H1 (cell line): Measurements from ENCODE around the gene RAB3GAP2. TPM values are rescaled to one million over a fixed set of nuclear protein-coding genes. Genes with fewer than 3 reads are reported as not detected.
"Not testable (repeated sequence)": the region's sequence is repeated elsewhere in the genome, so short reads cannot be mapped to it uniquely, and the experiment has no call there.

Source experiments
- CTCF ChIA-PET: fragments of 300-600 bp; sonication (Branson Sonifier 250); formaldehyde crosslinking; loops from one replicate; lab custom pipeline; 2021; ENCODE audit not compliant: partially characterized antibody; lab: Charles Lee
- POLR2A ChIA-PET: fragments of 300-600 bp; sonication (Branson Sonifier 250); formaldehyde crosslinking; loops from one replicate; lab custom pipeline; 2021; ENCODE audit warnings: inconsistent platforms; ENCODE audit not compliant: partially characterized antibody; lab: Charles Lee
- DNase-seq, 2 experiments: peaks; one replicate each; pipeline versions ENCODE4 v3.0.0 to v3.0.0-alpha.2; 2010 to 2022; ENCODE audit warnings: low spot score in 2 of 2, low read depth in 1 of 2, mixed read lengths in 1 of 2
- FAIRE-seq: peaks from 2 replicates; lab custom pipeline; 2011; peaks lifted over from hg19 to GRCh38; lab: Jason Lieb, UNC
- H2AFZ ChIP-seq: 2 replicates; pipeline ENCODE4 v1.8.1; 2012; ENCODE audit warnings: low read length, inconsistent platforms
- H2AK5ac ChIP-seq: 2 replicates; pipeline ENCODE4 v1.6.1; 2013; ENCODE audit warnings: low read depth, low read length
- H2BK120ac ChIP-seq: replicated peaks from 2 replicates; pipeline ENCODE3; 2013; ENCODE audit warnings: low read depth, low read length, inconsistent platforms
- H2BK12ac ChIP-seq: 2 replicates; pipeline ENCODE4 v1.6.1; 2013; ENCODE audit warnings: low read depth, low read length
- H2BK15ac ChIP-seq: 2 replicates; pipeline ENCODE4 v1.6.1; 2013; ENCODE audit warnings: low read length
- H2BK20ac ChIP-seq: 2 replicates; pipeline ENCODE4 v1.6.1; 2013; ENCODE audit warnings: low read length
- H2BK5ac ChIP-seq: 2 replicates; pipeline ENCODE4 v1.6.1; 2013; ENCODE audit warnings: low read depth, low read length
- H3K14ac ChIP-seq: 2 replicates; pipeline ENCODE4 v1.6.1; 2013; ENCODE audit warnings: inconsistent platforms; ENCODE audit not compliant: insufficient read length
- H3K18ac ChIP-seq: 2 replicates; pipeline ENCODE4 v1.6.1; 2013; ENCODE audit warnings: low read length; ENCODE audit errors: extremely low read depth
- H3K23ac ChIP-seq: 2 replicates; pipeline ENCODE4 v1.6.1; 2013; ENCODE audit warnings: inconsistent platforms; ENCODE audit not compliant: insufficient read length
- H3K23me2 ChIP-seq: 2 replicates; pipeline ENCODE4 v1.6.1; 2013; ENCODE audit warnings: low read depth, low read length
- H3K27ac ChIP-seq: 2 replicates; pipeline ENCODE4 v1.6.1; 2011; ENCODE audit warnings: low read depth, low read length, inconsistent platforms
- H3K27me3 ChIP-seq, 4 experiments: replicated peaks in 1 of 4; 1 replicate in 1 of 4; 2 replicates in 3 of 4; pipeline versions ENCODE4 v1.6.1 to v1.8.1; 2011 to 2013; ENCODE audit warnings: low read length in 3 of 4, mild to moderate bottlenecking in 3 of 4, inconsistent platforms in 2 of 4, mixed read lengths in 2 of 4, moderate library complexity in 1 of 4; ENCODE audit not compliant: control insufficient read depth in 3 of 4, insufficient read depth in 3 of 4; ENCODE audit errors: extremely low read depth in 1 of 4
- H3K36me3 ChIP-seq, 4 experiments: 2 replicates each; pipeline versions ENCODE4 v1.6.1 to v1.8.1; 2011 to 2013; ENCODE audit warnings: mild to moderate bottlenecking in 4 of 4, low read length in 3 of 4, moderate library complexity in 2 of 4, control low read depth in 1 of 4, inconsistent platforms in 1 of 4; ENCODE audit not compliant: insufficient read depth in 4 of 4, control insufficient read depth in 2 of 4
- H3K4ac ChIP-seq: replicated peaks from 2 replicates; pipeline ENCODE3; 2013; ENCODE audit warnings: low read length, low read depth, mixed read lengths, inconsistent platforms; ENCODE audit not compliant: insufficient read length
- H3K4me1 ChIP-seq, 4 experiments: replicated peaks in 1 of 4; 1 replicate in 1 of 4; 2 replicates in 3 of 4; pipeline versions ENCODE4 v1.6.1 to v1.8.1; 2011 to 2013; ENCODE audit warnings: low read length in 3 of 4, inconsistent platforms in 2 of 4, mixed read lengths in 1 of 4; ENCODE audit not compliant: insufficient read depth in 4 of 4, control insufficient read depth in 3 of 4
- H3K4me2 ChIP-seq, 2 experiments: 2 replicates each; pipeline versions ENCODE4 v1.6.1 to v1.8.1; 2011 to 2013; ENCODE audit warnings: low read depth in 2 of 2, low read length in 2 of 2, control low read depth in 1 of 2, inconsistent platforms in 1 of 2, mild to moderate bottlenecking in 1 of 2; ENCODE audit not compliant: insufficient read depth in 1 of 2
- H3K4me3 ChIP-seq, 4 experiments: fragments of 200-600, 300-600 bp in 1 of 4; sonication (generic), shearing (Covaris generic), sonication (Bioruptor Twin) in 1 of 4; 2 replicates each; pipeline versions ENCODE4 v1.5.1 to v1.8.1; 2011 to 2016; ENCODE audit warnings: low read length in 4 of 4, low read depth in 3 of 4, control low read depth in 2 of 4, inconsistent platforms in 2 of 4, mild to moderate bottlenecking in 2 of 4, mixed read lengths in 1 of 4, moderate library complexity in 1 of 4; ENCODE audit not compliant: insufficient read depth in 2 of 4; ENCODE audit errors: extremely low read depth in 1 of 4
- H3K56ac ChIP-seq: replicated peaks from 2 replicates; pipeline ENCODE3; 2013; ENCODE audit warnings: low read depth, mild to moderate bottlenecking, mixed read lengths, low read length, inconsistent platforms; ENCODE audit not compliant: insufficient read length
- H3K79me1 ChIP-seq: 2 replicates; pipeline ENCODE4 v1.6.1; 2013; ENCODE audit warnings: low read depth, low read length, control low read depth
- H3K79me2 ChIP-seq, 2 experiments: 2 replicates each; pipeline versions ENCODE4 v1.6.1 to v1.8.1; 2012 to 2013; ENCODE audit warnings: low read length in 2 of 2, mild to moderate bottlenecking in 2 of 2, inconsistent platforms in 1 of 2; ENCODE audit not compliant: insufficient read depth in 2 of 2, control insufficient read depth in 1 of 2
- H3K9ac ChIP-seq, 4 experiments: replicated peaks in 1 of 4; 1 replicate in 1 of 4; 2 replicates in 3 of 4; pipeline versions ENCODE4 v1.6.1 to v1.8.1; 2011 to 2013; ENCODE audit warnings: low read depth in 3 of 4, low read length in 3 of 4, control low read depth in 2 of 4, mild to moderate bottlenecking in 2 of 4, moderate library complexity in 2 of 4, inconsistent platforms in 1 of 4; ENCODE audit errors: extremely low read depth in 1 of 4
- H3K9me3 ChIP-seq, 2 experiments: 2 replicates each; pipeline versions ENCODE4 v1.6.1 to v1.8.1; 2012 to 2013; ENCODE audit warnings: mild to moderate bottlenecking in 2 of 2, moderate library complexity in 2 of 2, control low read depth in 1 of 2, inconsistent platforms in 1 of 2, low read depth in 1 of 2, low read length in 1 of 2, mixed read lengths in 1 of 2; ENCODE audit not compliant: insufficient read depth in 2 of 2
- H4K20me1 ChIP-seq, 2 experiments: replicated peaks in 1 of 2; 2 replicates each; pipeline versions ENCODE3 to v1.8.1; 2011 to 2013; ENCODE audit warnings: inconsistent platforms in 2 of 2, low read length in 2 of 2, mild to moderate bottlenecking in 1 of 2; ENCODE audit not compliant: insufficient read depth in 2 of 2, control insufficient read depth in 1 of 2
- H4K5ac ChIP-seq: 2 replicates; pipeline ENCODE4 v1.6.1; 2013; ENCODE audit warnings: low read length, low read depth, mixed read lengths, inconsistent platforms; ENCODE audit not compliant: insufficient read length
- H4K8ac ChIP-seq: 2 replicates; pipeline ENCODE4 v1.8.0; 2013; ENCODE audit warnings: mild to moderate bottlenecking, moderate library complexity, low read length, inconsistent platforms; ENCODE audit not compliant: insufficient read depth; ENCODE audit errors: extremely low read depth
- H4K91ac ChIP-seq: replicated peaks from 2 replicates; pipeline ENCODE3; 2013; ENCODE audit warnings: low read length, mixed read lengths, inconsistent platforms; ENCODE audit not compliant: insufficient read length
- WGBS, 2 experiments: shearing (Covaris generic) in 1 of 2; methylation state at CpG; one replicate each; pipeline versions ENCODE4 v1.1.6 to v1.1.7; 2013 to 2015; ENCODE audit warnings: low lambda C conversion rate in 2 of 2, mixed read lengths in 2 of 2, inconsistent platforms in 1 of 2, low coverage in 1 of 2, missing lambda C conversion rate in 1 of 2; ENCODE audit not compliant: insufficient replicate concordance in 2 of 2, insufficient coverage in 1 of 2, insufficient read length in 1 of 2; ENCODE audit errors: extremely low coverage in 1 of 2, missing lambda C conversion rate in 1 of 2; 5-methylcytosine and 5-hydroxymethylcytosine counted together
- polyA plus RNA-seq, 7 experiments: library from polyadenylated mRNA; depleted of rRNA in 3 of 7; stranded (reverse) in 5 of 7; unstranded in 2 of 7; fragments of >200 nt in 5 of 7; fragments of 200-250 nt in 2 of 7; gene quantifications; 1 replicate in 5 of 7; 2 replicates in 1 of 7; 4 replicates in 1 of 7; pipeline versions ENCODE4 v1.2.1 to v1.2.3, GENCODE V29; 2011 to 2013; ENCODE audit warnings: missing spikeins in 2 of 7, mixed read lengths in 2 of 7
- total RNA-seq: library from RNA; stranded (reverse); fragmentation: NEBNext Ultra II Directional; extraction: Animal tissue kit (Norgen Biotek cat#: 25700); gene quantifications from 2 replicates; pipeline ENCODE4 v1.2.1, GENCODE V29; 2021

The RAB3GAP2 gene
- total and polyA plus RNA-seq, 2 of the 8 experiments (the other 6 are each of a cell fraction or from before 2014, with no cell fraction given) = 19.7 to 52.7 TPM

- H2AFZ ChIP-seq, H4K91ac ChIP-seq, H4K20me1 ChIP-seq, H3K79me1 ChIP-seq, H4K8ac ChIP-seq, H4K5ac ChIP-seq, H2BK120ac ChIP-seq, POLR2A ChIA-PET, H2BK20ac ChIP-seq, H3K27me3 ChIP-seq, H2BK5ac ChIP-seq, H3K4me2 ChIP-seq, H3K23ac ChIP-seq, H3K56ac ChIP-seq, H2BK12ac ChIP-seq, H3K4me3 ChIP-seq, H3K18ac ChIP-seq, H3K36me3 ChIP-seq, H3K79me2 ChIP-seq, H3K4me1 ChIP-seq, H3K23me2 ChIP-seq, H3K14ac ChIP-seq, H3K9me3 ChIP-seq, H3K27ac ChIP-seq, DNase-seq, H2BK15ac ChIP-seq, H3K4ac ChIP-seq, H3K9ac ChIP-seq, H2AK5ac ChIP-seq, FAIRE-seq: not testable (repeated sequence)
- CTCF ChIA-PET = interaction anchor here (1.1 to 1.8 kb wide), 2 partner anchors 13 to 29 kb away, joined by 3 to 5 read pairs; no protein-coding TSS in a partner anchor
- 89% methylated on average over 4 of the region's 4 CpGs; no CpG with 5 or more reads in 1 of the 2 experiments for WGBS, 2 experiments
These were observed 37.9 kb upstream of the RAB3GAP2 start for GRCh38 chr1:220310147-220310546.
